Activated naive CD4-positive, alpha-beta T cell treated with anti-CD3 and anti-CD28 coated beads, Interleukin-2, amount 50 U/mL, for 16 hours (primary cell): ENCODE measurements around the gene DAZAP1.

Experiments
- DNase-seq: peaks from one replicate; pipeline ENCODE4 v3.0.0-alpha.2; 2020

The DAZAP1 gene

GRCh38 chr19:1445185-1445931 lies 38.0 kb downstream of the DAZAP1 start:
- DNase-seq = peak; percentile 79

GRCh38 chr19:1445932-1446712 lies 38.7 kb downstream of the DAZAP1 start:
- no peak for DNase-seq

GRCh38 chr19:1446713-1447481 lies 39.5 kb downstream of the DAZAP1 start:
- DNase-seq = no peak

GRCh38 chr19:1447504-1447903 lies 40.1 kb downstream of the DAZAP1 start:
- DNase-seq = no peak

- no peak for DNase-seq
These were observed 40.6 kb downstream of the DAZAP1 start for GRCh38 chr19:1447944-1448343.

- DNase-seq = no peak
These were observed 42.4 kb downstream of the DAZAP1 start, which contains the start of gene APC2 for GRCh38 chr19:1449467-1450442. Gene APC2, plus strand, starts transcription at chr19:1450121. Its CDS starts 2,881 bp downstream, at chr19:1453002.

GRCh38 chr19:1450735-1451731 lies 43.6 kb downstream of the DAZAP1 start:
- DNase-seq = no peak

- no peak for DNase-seq
These were observed 44.8 kb downstream of the DAZAP1 start for GRCh38 chr19:1451916-1452801.

- DNase-seq = no peak
These were observed 45.6 kb downstream of the DAZAP1 start for GRCh38 chr19:1452802-1453524.

GRCh38 chr19:1453525-1454364 lies 46.4 kb downstream of the DAZAP1 start:
- DNase-seq = no peak

- no peak for DNase-seq
These were observed 47.6 kb downstream of the DAZAP1 start for GRCh38 chr19:1455002-1455335.

GRCh38 chr19:1455336-1456120 lies 48.1 kb downstream of the DAZAP1 start:
- DNase-seq = peak; percentile 60

GRCh38 chr19:1456121-1456900 lies 48.9 kb downstream of the DAZAP1 start:
- DNase-seq = no peak

- no peak for DNase-seq
These were observed 49.8 kb downstream of the DAZAP1 start for GRCh38 chr19:1457031-1457739.

GRCh38 chr19:1457892-1458291 lies 50.5 kb downstream of the DAZAP1 start:
- DNase-seq = no peak

- no peak for DNase-seq
These were observed 52.1 kb downstream of the DAZAP1 start for GRCh38 chr19:1459479-1459878.
